A549 (cell line): ENCODE measurements around the gene AKT1S1.

Experiments
- CHD2 ChIP-seq: fragments of 150-350 bp; IDR thresholded peaks from 2 replicates; pipeline ENCODE4 v1.6.1; 2014; ENCODE audit warnings: low read length; ENCODE audit not compliant: partially characterized antibody
- CTCF ChIP-seq: fragments of >200 bp; sonication (Bioruptor Twin); formaldehyde crosslinking; IDR thresholded peaks from 3 replicates; pipeline ENCODE4 v1.5.1; 2016
- MAX ChIP-seq: IDR thresholded peaks from 2 replicates; pipeline ENCODE4 v1.6.1; 2012
- POLR2A ChIP-seq: IDR thresholded peaks from 2 replicates; pipeline ENCODE4 v1.6.1; 2012; ENCODE audit warnings: mild to moderate bottlenecking, low read length

- no peak for TF ChIP-seq CHD2
- no peak for TF ChIP-seq CTCF
- TF ChIP-seq MAX, result no peak
- no peak for TF ChIP-seq POLR2A
These were observed 45.0 kb upstream of the AKT1S1 start for GRCh38 chr19:49921871-49922795.
